K562 (cell line): Measurements from ENCODE around the gene PNRC1. TPM values are rescaled to one million over a fixed set of nuclear protein-coding genes. Genes with fewer than 3 reads are reported as not detected.
A peak's percentile ranks its signal among the peaks of the same experiment; 100 is the strongest.

Experiments used
- ELK1 ChIP-seq: sonication (generic); formaldehyde crosslinking; IDR thresholded peaks from 2 replicates; pipeline ENCODE4 v1.8.1; 2022; ENCODE audit warnings: missing genetic modification reagents
- ETV1 ChIP-seq: fragments of 450-650 bp; conservative IDR thresholded peaks from 2 replicates; pipeline ENCODE4 v1.6.1; 2016; ENCODE audit warnings: missing genetic modification characterization, control low read depth, low read depth, missing compliant biosample characterization
- GTF2E2 ChIP-seq: fragments of 200-800 bp; sonication (Bioruptor generic); IDR thresholded peaks from 2 replicates; pipeline ENCODE4 v1.6.1; 2016; ENCODE audit warnings: missing genetic modification characterization, missing compliant biosample characterization
- GTF3C2 ChIP-seq: IDR thresholded peaks from 3 replicates; pipeline ENCODE4 v1.6.1; 2011; ENCODE audit warnings: borderline replicate concordance, mild to moderate bottlenecking, moderate library complexity; ENCODE audit not compliant: insufficient read length; ENCODE audit errors: extremely low read depth
- HNRNPUL1 ChIP-seq: fragments of 200-400 bp; formaldehyde crosslinking; IDR thresholded peaks from 2 replicates; pipeline ENCODE4 v1.6.1; 2017; ENCODE audit warnings: low read length
- KAT8 ChIP-seq: fragments of 450-650 bp; IDR thresholded peaks from 2 replicates; pipeline ENCODE4 v1.6.1; 2016; ENCODE audit warnings: low read depth, mild to moderate bottlenecking
- NR1H2 ChIP-seq: sonication (generic); formaldehyde crosslinking; IDR thresholded peaks from 2 replicates; pipeline ENCODE4 v1.4.0; 2020; ENCODE audit warnings: mild to moderate bottlenecking, missing genetic modification reagents
- PHF20 ChIP-seq: fragments of 450-650 bp; IDR thresholded peaks from 2 replicates; pipeline ENCODE4 v1.6.1; 2018; ENCODE audit not compliant: partially characterized antibody
- TBL1XR1 ChIP-seq, 2 experiments: IDR thresholded peaks; 2 replicates each; pipeline ENCODE4 v1.6.1; 2012; ENCODE audit warnings: improper control_type of control experiment in 2 of 2, low read length in 2 of 2, mild to moderate bottlenecking in 1 of 2
- TOE1 ChIP-seq, 2 experiments: fragments of 450-650 bp in 1 of 2; sonication (generic) in 1 of 2; formaldehyde crosslinking in 1 of 2; IDR thresholded peaks; 2 replicates each; pipeline versions ENCODE4 v1.7.1 to v1.8.0; 2016 to 2022; ENCODE audit warnings: borderline replicate concordance in 2 of 2, mild to moderate bottlenecking in 2 of 2, antibody characterized with exemption in 1 of 2, inconsistent platforms in 1 of 2, low read depth in 1 of 2, missing genetic modification reagents in 1 of 2, moderate library complexity in 1 of 2
- ZNF134 ChIP-seq: fragments of 250-450 bp; sonication (Bioruptor Pico); conservative IDR thresholded peaks from 2 replicates; pipeline ENCODE4 v1.4.0; 2020
- ZNF740 ChIP-seq, 3 experiments: fragments of 200-800 bp in 1 of 3; sonication (Bioruptor generic) in 1 of 3; sonication (generic) in 1 of 3; formaldehyde crosslinking in 1 of 3; IDR thresholded peaks; 2 replicates each; pipeline versions ENCODE4 v1.6.1 to v1.8.0; 2016 to 2022; ENCODE audit warnings: mild to moderate bottlenecking in 2 of 3, missing compliant biosample characterization in 2 of 3, missing genetic modification characterization in 2 of 3, missing genetic modification reagents in 1 of 3
- polyA plus RNA-seq, 8 experiments: library from polyadenylated mRNA; depleted of rRNA in 4 of 8; stranded (reverse) in 5 of 8; unstranded in 3 of 8; fragments of >200 nt; fragmentation: Nextera tagmentation in 2 of 8; fragmentation: Illumina TruSeq in 1 of 8; extraction: Ambion mirVana in 2 of 8; extraction: Trizol in 1 of 8; gene quantifications; 2 replicates each; pipeline versions ENCODE4 v1.2.1 to v1.2.3, GENCODE V29; 2011 to 2014; ENCODE audit warnings: inconsistent platforms in 1 of 8, missing spikeins in 1 of 8
- total RNA-seq, 7 experiments: library from RNA; depleted of rRNA in 6 of 7; stranded (reverse); fragments of >200 nt in 6 of 7; fragmentation: Illumina TruSeq in 2 of 7; extraction: Trizol in 2 of 7; gene quantifications; 2 replicates each; pipeline versions ENCODE4 v1.2.1 to v1.2.3, GENCODE V29; 2011 to 2021; ENCODE audit warnings: low replicate concordance in 1 of 7
- TF ChIP-seq, protein P1 (sequence below): fragments of 250-450 bp; sonication (Bioruptor Pico); IDR thresholded peaks from 2 replicates; pipeline ENCODE4 v1.5.1; 2021; ENCODE audit warnings: mild to moderate bottlenecking
- TF ChIP-seq, protein P2 (sequence below): fragments of 450-650 bp; IDR thresholded peaks from 2 replicates; pipeline ENCODE4 v1.6.1; 2018; ENCODE audit not compliant: partially characterized antibody

PNRC1 gene
- total and polyA plus RNA-seq, 9 of the 15 experiments (the other 6 are each of a cell fraction or from before 2014, with no cell fraction given), result 1.2 to 10.8 (median 6.5) TPM

- TF ChIP-seq, protein P1, sequence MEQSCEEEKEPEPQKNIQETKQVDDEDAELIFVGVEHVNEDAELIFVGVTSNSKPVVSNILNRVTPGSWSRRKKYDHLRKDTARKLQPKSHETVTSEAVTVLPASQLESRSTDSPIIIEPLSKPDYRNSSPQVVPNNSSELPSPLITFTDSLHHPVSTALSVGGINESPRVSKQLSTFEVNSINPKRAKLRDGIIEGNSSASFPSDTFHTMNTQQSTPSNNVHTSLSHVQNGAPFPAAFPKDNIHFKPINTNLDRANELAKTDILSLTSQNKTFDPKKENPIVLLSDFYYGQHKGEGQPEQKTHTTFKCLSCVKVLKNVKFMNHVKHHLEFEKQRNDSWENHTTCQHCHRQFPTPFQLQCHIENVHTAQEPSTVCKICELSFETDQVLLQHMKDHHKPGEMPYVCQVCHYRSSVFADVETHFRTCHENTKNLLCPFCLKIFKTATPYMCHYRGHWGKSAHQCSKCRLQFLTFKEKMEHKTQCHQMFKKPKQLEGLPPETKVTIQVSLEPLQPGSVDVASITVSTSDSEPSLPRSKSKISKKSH (CRISPR knock-in tag), result no peak
- TF ChIP-seq NR1H2, result no peak
- TF ChIP-seq ETV1 (tag), result no peak; the same call in 1 of the 2 replicates
- TF ChIP-seq TBL1XR1 (IDR thresholded peaks at IDR 0.05; ENCODE audit: low read length in 2 of 2), result 0 out of 4 replicates have a peak, but pooled peaks of 1 of the 2 experiments have one; percentile 27
- no peak for TF ChIP-seq HNRNPUL1
- no peak for TF ChIP-seq ELK1 (CRISPR knock-in tag)
- TF ChIP-seq, protein P2, sequence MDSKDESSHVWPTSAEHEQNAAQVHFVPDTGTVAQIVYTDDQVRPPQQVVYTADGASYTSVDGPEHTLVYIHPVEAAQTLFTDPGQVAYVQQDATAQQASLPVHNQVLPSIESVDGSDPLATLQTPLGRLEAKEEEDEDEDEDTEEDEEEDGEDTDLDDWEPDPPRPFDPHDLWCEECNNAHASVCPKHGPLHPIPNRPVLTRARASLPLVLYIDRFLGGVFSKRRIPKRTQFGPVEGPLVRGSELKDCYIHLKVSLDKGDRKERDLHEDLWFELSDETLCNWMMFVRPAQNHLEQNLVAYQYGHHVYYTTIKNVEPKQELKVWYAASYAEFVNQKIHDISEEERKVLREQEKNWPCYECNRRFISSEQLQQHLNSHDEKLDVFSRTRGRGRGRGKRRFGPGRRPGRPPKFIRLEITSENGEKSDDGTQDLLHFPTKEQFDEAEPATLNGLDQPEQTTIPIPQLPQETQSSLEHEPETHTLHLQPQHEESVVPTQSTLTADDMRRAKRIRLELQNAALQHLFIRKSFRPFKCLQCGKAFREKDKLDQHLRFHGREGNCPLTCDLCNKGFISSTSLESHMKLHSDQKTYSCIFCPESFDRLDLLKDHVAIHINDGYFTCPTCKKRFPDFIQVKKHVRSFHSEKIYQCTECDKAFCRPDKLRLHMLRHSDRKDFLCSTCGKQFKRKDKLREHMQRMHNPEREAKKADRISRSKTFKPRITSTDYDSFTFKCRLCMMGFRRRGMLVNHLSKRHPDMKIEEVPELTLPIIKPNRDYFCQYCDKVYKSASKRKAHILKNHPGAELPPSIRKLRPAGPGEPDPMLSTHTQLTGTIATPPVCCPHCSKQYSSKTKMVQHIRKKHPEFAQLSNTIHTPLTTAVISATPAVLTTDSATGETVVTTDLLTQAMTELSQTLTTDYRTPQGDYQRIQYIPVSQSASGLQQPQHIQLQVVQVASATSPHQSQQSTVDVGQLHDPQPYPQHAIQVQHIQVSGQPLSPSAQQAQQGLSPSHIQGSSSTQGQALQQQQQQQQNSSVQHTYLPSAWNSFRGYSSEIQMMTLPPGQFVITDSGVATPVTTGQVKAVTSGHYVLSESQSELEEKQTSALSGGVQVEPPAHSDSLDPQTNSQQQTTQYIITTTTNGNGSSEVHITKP, result peak; percentile 28
- TF ChIP-seq ZNF740 (CRISPR knock-in tag; IDR thresholded peaks at IDR 0.05), result no peak
- no peak for TF ChIP-seq ZNF740 (tag; IDR thresholded peaks at IDR 0.05)
- no peak for TF ChIP-seq PHF20
- TF ChIP-seq GTF2E2, result peak; percentile 67; the same call in 1 of the 2 replicates
- no peak for TF ChIP-seq TOE1 (IDR thresholded peaks at IDR 0.05; ENCODE audit: borderline replicate concordance)
- TF ChIP-seq TOE1 (CRISPR knock-in tag; IDR thresholded peaks at IDR 0.05; ENCODE audit: borderline replicate concordance, low read depth), result no peak
- TF ChIP-seq GTF3C2, result no peak
- no peak for TF ChIP-seq KAT8
- TF ChIP-seq ZNF134 (CRISPR knock-in tag), result no peak
Measured at GRCh38 chr6:89035252-89036101, 45.1 kb upstream of the PNRC1 start (continued).
